Muscle layer of colon (tissue), 2 donors: ENCODE data around the gene NMD3.

Experiments used
- H3K27ac ChIP-seq: one replicate; pipeline ENCODE4 v1.7.0; 2013; ENCODE audit warnings: low read depth, mild to moderate bottlenecking, low read length, moderate library complexity
- H3K27me3 ChIP-seq, 2 donors: one replicate each; pipeline ENCODE4 v1.7.0; 2013; ENCODE audit warnings: low read length in 2 of 2, mild to moderate bottlenecking in 2 of 2; ENCODE audit not compliant: insufficient read depth in 2 of 2, control insufficient read depth in 1 of 2
- H3K36me3 ChIP-seq: one replicate; pipeline ENCODE4 v1.7.0; 2013; ENCODE audit warnings: mild to moderate bottlenecking, low read length; ENCODE audit not compliant: insufficient read depth
- H3K4me1 ChIP-seq: one replicate; pipeline ENCODE4 v1.7.0; 2013; ENCODE audit warnings: mild to moderate bottlenecking, low read length; ENCODE audit not compliant: insufficient read depth
- H3K4me3 ChIP-seq, 2 donors: one replicate each; pipeline ENCODE4 v1.7.0; 2013; ENCODE audit warnings: low read length in 2 of 2, low read depth in 1 of 2, mild to moderate bottlenecking in 1 of 2, moderate library complexity in 1 of 2
- H3K9ac ChIP-seq: one replicate; pipeline ENCODE4 v1.7.0; 2013; ENCODE audit warnings: low read length
- H3K9me3 ChIP-seq: one replicate; pipeline ENCODE4 v1.7.0; 2013; ENCODE audit warnings: mild to moderate bottlenecking, low read length
- donor health status: abdominal sarcoma.
- donor health status: Adenocarcinoma of cecum.

NMD3 gene

GRCh38 chr3:161236240-161236639 lies 15.1 kb downstream of the NMD3 start:
- Histone ChIP-seq H3K4me3 (no peak overlapping the region), H3K27me3 (no peaks in the 10 kb centered on the region), H3K27ac (no peak overlapping the region), H3K9ac (no peak overlapping the region), H3K9me3 (no peaks in the 10 kb centered on the region), H3K36me3 (peaks cover 23% of the 10 kb centered on the region), H3K4me1 (no peaks in the 10 kb centered on the region)

- H3K4me1 ChIP-seq, result no peaks in the 10 kb centered on the region
- peaks cover 19% of the 10 kb centered on the region for H3K36me3 ChIP-seq
- no peaks in the 10 kb centered on the region for H3K27me3 ChIP-seq
- no peak overlapping the region for H3K27ac ChIP-seq
- no peak overlapping the region for H3K9ac ChIP-seq
- H3K9me3 ChIP-seq, result no peaks in the 10 kb centered on the region
- no peak overlapping the region for H3K4me3 ChIP-seq
Observed at GRCh38 chr3:161239700-161240099, 18.6 kb downstream of the NMD3 start.

GRCh38 chr3:161244538-161244937 lies 23.4 kb downstream of the NMD3 start:
- Histone ChIP-seq H3K36me3 (peaks cover 17% of the 10 kb centered on the region), H3K27me3 (no peaks in the 10 kb centered on the region), H3K9ac (no peak overlapping the region), H3K27ac (no peak overlapping the region), H3K4me1 (no peaks in the 10 kb centered on the region), H3K9me3 (no peaks in the 10 kb centered on the region), H3K4me3 (no peak overlapping the region)

GRCh38 chr3:161247049-161247448 lies 25.9 kb downstream of the NMD3 start:
- peaks cover 25% of the 10 kb centered on the region for H3K36me3 ChIP-seq
- no peak overlapping the region for H3K9ac ChIP-seq
- H3K9me3 ChIP-seq, result no peaks in the 10 kb centered on the region

GRCh38 chr3:161250116-161250515 lies 29.0 kb downstream of the NMD3 start:
- Histone ChIP-seq H3K27ac (no peak overlapping the region), H3K4me3 (no peak overlapping the region), H3K27me3 (no peaks in the 10 kb centered on the region), H3K9me3 (no peaks in the 10 kb centered on the region), H3K36me3 (peaks cover 37% of the 10 kb centered on the region), H3K9ac (no peak overlapping the region), H3K4me1 (no peaks in the 10 kb centered on the region)

More at GRCh38 chr3:161247049-161247448, 25.9 kb downstream of the NMD3 start:
- Histone ChIP-seq H3K27me3 (no peaks in the 10 kb centered on the region), H3K4me3 (no peak overlapping the region), H3K27ac (no peak overlapping the region), H3K4me1 (no peaks in the 10 kb centered on the region)

GRCh38 chr3:161251716-161252115 lies 30.6 kb downstream of the NMD3 start:
- no peaks in the 10 kb centered on the region for H3K9me3 ChIP-seq
- peaks cover 37% of the 10 kb centered on the region for H3K36me3 ChIP-seq
- no peaks in the 10 kb centered on the region for H3K4me1 ChIP-seq
- no peak overlapping the region for H3K4me3 ChIP-seq
- no peak overlapping the region for H3K9ac ChIP-seq
- no peak overlapping the region for H3K27ac ChIP-seq
- no peaks in the 10 kb centered on the region for H3K27me3 ChIP-seq

GRCh38 chr3:161252143-161252542 lies 31.0 kb downstream of the NMD3 start:
- no peaks in the 10 kb centered on the region for H3K27me3 ChIP-seq
- H3K9me3 ChIP-seq, result no peaks in the 10 kb centered on the region
- H3K27ac ChIP-seq, result no peak overlapping the region
- no peaks in the 10 kb centered on the region for H3K4me1 ChIP-seq
- peaks cover 40% of the 10 kb centered on the region for H3K36me3 ChIP-seq
- no peak overlapping the region for H3K4me3 ChIP-seq
- no peak overlapping the region for H3K9ac ChIP-seq

- H3K27ac ChIP-seq, result no peak overlapping the region
- no peak overlapping the region for H3K9ac ChIP-seq
- H3K36me3 ChIP-seq, result peaks cover 45% of the 10 kb centered on the region
Observed at GRCh38 chr3:161253711-161254110, 32.6 kb downstream of the NMD3 start.

GRCh38 chr3:161254861-161255260 lies 33.8 kb downstream of the NMD3 start:
- H3K9ac ChIP-seq, result no peak overlapping the region
- H3K4me3 ChIP-seq, result no peak overlapping the region
- H3K36me3 ChIP-seq, result peaks cover 35% of the 10 kb centered on the region
- H3K27ac ChIP-seq, result no peak overlapping the region
- no peaks in the 10 kb centered on the region for H3K9me3 ChIP-seq
- H3K27me3 ChIP-seq, result no peaks in the 10 kb centered on the region
- H3K4me1 ChIP-seq, result no peaks in the 10 kb centered on the region

More at GRCh38 chr3:161253711-161254110, 32.6 kb downstream of the NMD3 start:
- Histone ChIP-seq H3K9me3 (no peaks in the 10 kb centered on the region), H3K27me3 (no peaks in the 10 kb centered on the region), H3K4me3 (no peak overlapping the region), H3K4me1 (no peaks in the 10 kb centered on the region)

GRCh38 chr3:161263057-161263456 lies 41.9 kb downstream of the NMD3 start:
- Histone ChIP-seq H3K9me3 (no peaks in the 10 kb centered on the region), H3K4me3 (no peak overlapping the region), H3K27ac (no peak overlapping the region)

GRCh38 chr3:161264852-161265251 lies 43.7 kb downstream of the NMD3 start:
- H3K9me3 ChIP-seq, result no peaks in the 10 kb centered on the region
- H3K4me3 ChIP-seq, result no peak overlapping the region
- no peaks in the 10 kb centered on the region for H3K36me3 ChIP-seq
- no peak overlapping the region for H3K9ac ChIP-seq
- no peaks in the 10 kb centered on the region for H3K27me3 ChIP-seq
- H3K4me1 ChIP-seq, result no peaks in the 10 kb centered on the region
- H3K27ac ChIP-seq, result no peak overlapping the region

More at GRCh38 chr3:161263057-161263456, 41.9 kb downstream of the NMD3 start:
- Histone ChIP-seq H3K27me3 (no peaks in the 10 kb centered on the region), H3K4me1 (no peaks in the 10 kb centered on the region), H3K9ac (no peak overlapping the region), H3K36me3 (peaks cover 5% of the 10 kb centered on the region)

GRCh38 chr3:161265916-161266571 lies 44.9 kb downstream of the NMD3 start:
- no peaks in the 10 kb centered on the region for H3K9me3 ChIP-seq
- H3K27ac ChIP-seq, result no peak overlapping the region
- no peaks in the 10 kb centered on the region for H3K36me3 ChIP-seq
- no peaks in the 10 kb centered on the region for H3K4me1 ChIP-seq
- H3K9ac ChIP-seq, result no peak overlapping the region
- H3K4me3 ChIP-seq, result no peak overlapping the region
- no peaks in the 10 kb centered on the region for H3K27me3 ChIP-seq
